Measurements from ENCODE around the gene MECP2. TPM values are rescaled to one million over a fixed set of nuclear protein-coding genes. Genes with fewer than 3 reads are reported as not detected.

Gene MECP2
- total and polyA plus RNA-seq, 7 donors: 27.6 to 54.4 (median 35.5) TPM

- ATAC-seq: no peak
- peak in 1 of 2 donors; percentile 34 for DNase-seq
- H3K27ac ChIP-seq: no peak overlapping the region
- no peak for TF ChIP-seq CTCF (IDR thresholded peaks at IDR 0.05)
- 80 to 88% (median 84%) methylated on average over 21 to 24 of the region's 24 CpGs for WGBS, 3 donors
- H3K27me3 ChIP-seq (ENCODE audit: insufficient read depth in 3 of 3, low read length in 2 of 3): peaks cover 0 to 16% (median 0%) of the 10 kb centered on the region in 3 donors
- intact Hi-C loops (cut with DNase I): loop anchor here (5.0 kb wide), 2 partner anchors 38 to 42 kb away; partner anchors contain the start of genes HCFC1 (in 1 of the 2) and TMEM187 (in 1 of the 2)
- H3K4me1 ChIP-seq: peaks cover 8% of the 10 kb centered on the region
- peaks cover 0 to 21% of the 10 kb centered on the region in 2 donors for H3K36me3 ChIP-seq (ENCODE audit: insufficient read depth in 1 of 2, low read depth in 1 of 2)
- no peak overlapping the region for H3K4me3 ChIP-seq
- H3K9me3 ChIP-seq: no peaks in the 10 kb centered on the region
Measured at GRCh38 chrX:154014429-154015380, 82.8 kb downstream of the MECP2 start.

- Histone ChIP-seq H3K4me1 (peaks cover 8% of the 10 kb centered on the region), H3K36me3 (ENCODE audit: insufficient read depth in 1 of 2, low read depth in 1 of 2) (peaks cover 0 to 21% of the 10 kb centered on the region in 2 donors), H3K4me3 (no peak overlapping the region), H3K27me3 (ENCODE audit: insufficient read depth in 3 of 3, low read length in 2 of 3) (peaks cover 0 to 16% (median 0%) of the 10 kb centered on the region in 3 donors), H3K27ac (no peak overlapping the region), H3K9me3 (no peaks in the 10 kb centered on the region)
- DNase-seq: peak in 1 of 2 donors; percentile 71
- WGBS, 3 donors: 36 to 57% (median 41%) methylated on average over 13 to 20 of the region's 20 CpGs
- TF ChIP-seq CTCF (IDR thresholded peaks at IDR 0.05): peak; percentile 89
- peak; percentile 48 to 68 (median 60) for ATAC-seq
- intact Hi-C loops (cut with DNase I): loop anchor here (2.0 to 5.0 kb wide), 3 partner anchors 37 to 41 kb away; partner anchors contain the start of genes HCFC1 (in 1 of the 2) and TMEM187 (in 1 of the 2)
Measured at GRCh38 chrX:154013614-154014360, 83.7 kb downstream of the MECP2 start.

GRCh38 chrX:154013001-154013421, 84.5 kb downstream of the MECP2 start:
- TF ChIP-seq CTCF (IDR thresholded peaks at IDR 0.05): no peak
- H3K27me3 ChIP-seq (ENCODE audit: insufficient read depth in 3 of 3, low read length in 2 of 3): peaks cover 0 to 14% (median 0%) of the 10 kb centered on the region in 3 donors
- 48 to 61% (median 56%) methylated on average over 5 to 17 of the region's 17 CpGs for WGBS, 3 donors
- H3K36me3 ChIP-seq (ENCODE audit: insufficient read depth in 1 of 2, low read depth in 1 of 2): peaks cover 0 to 17% of the 10 kb centered on the region in 2 donors
- H3K9me3 ChIP-seq: no peaks in the 10 kb centered on the region
- intact Hi-C loops (cut with DNase I): loop anchor here (2.0 to 5.0 kb wide), 3 partner anchors 38 to 41 kb away; partner anchors contain the start of genes HCFC1 (in 1 of the 2) and TMEM187 (in 1 of the 2)
- H3K27ac ChIP-seq: no peak overlapping the region
- H3K4me1 ChIP-seq: peaks cover 8% of the 10 kb centered on the region
- H3K4me3 ChIP-seq: no peak overlapping the region
- ATAC-seq (no peak), DNase-seq (peak in 1 of 2 donors; percentile 38)

GRCh38 chrX:154012336-154012991, 85.1 kb downstream of the MECP2 start:
- H3K27ac ChIP-seq: peak overlapping the region; percentile 4
- DNase-seq: peak in 1 of 2 donors; percentile 22
- no peak overlapping the region for H3K4me3 ChIP-seq
- no peak for TF ChIP-seq CTCF (IDR thresholded peaks at IDR 0.05)
- intact Hi-C loops (cut with DNase I): loop anchor here (2.0 to 5.0 kb wide), 3 partner anchors 38 to 40 kb away; partner anchors contain the start of genes HCFC1 (in 1 of the 2) and TMEM187 (in 1 of the 2)
- ATAC-seq: no peak
- H3K4me1 ChIP-seq: peaks cover 8% of the 10 kb centered on the region
- 68 to 85% (median 68%) methylated on average over 7 to 17 of the region's 17 CpGs for WGBS, 3 donors
- H3K27me3 ChIP-seq (ENCODE audit: insufficient read depth in 3 of 3, low read length in 2 of 3): peaks cover 0 to 12% (median 0%) of the 10 kb centered on the region in 3 donors
- H3K36me3 ChIP-seq (ENCODE audit: insufficient read depth in 1 of 2, low read depth in 1 of 2): peaks cover 0 to 14% of the 10 kb centered on the region in 2 donors
- H3K9me3 ChIP-seq: no peaks in the 10 kb centered on the region

Data from psoas muscle (tissue), 8 donors.